Ascending aorta (tissue), 2 donors: ENCODE data around the gene FSTL4. TPM values are rescaled to one million over a fixed set of nuclear protein-coding genes. Genes with fewer than 3 reads are reported as not detected.

ENCODE experiments used
- DNase-seq, 2 donors: peaks; one replicate each; pipeline ENCODE4 v3.0.0-alpha.2; 2019; ENCODE audit warnings: low spot score in 2 of 2
- H3K27ac ChIP-seq, 2 donors: fragments of 200-600 bp; sonication (generic); one replicate each; pipeline ENCODE4 v1.5.1; 2016 to 2017; ENCODE audit warnings: mild to moderate bottlenecking in 1 of 2
- H3K27me3 ChIP-seq: fragments of 200-600 bp; sonication (generic); one replicate; pipeline ENCODE4 v1.5.1; 2017
- H3K36me3 ChIP-seq, 2 donors: fragments of 200-600 bp; sonication (generic); one replicate each; pipeline ENCODE4 v1.5.1; 2016
- H3K4me1 ChIP-seq, 2 donors: fragments of 200-600 bp; sonication (generic); one replicate each; pipeline ENCODE4 v1.5.1; 2016 to 2017; ENCODE audit warnings: mild to moderate bottlenecking in 1 of 2
- H3K4me3 ChIP-seq, 2 donors: fragments of 200-600 bp; sonication (generic); one replicate each; pipeline ENCODE4 v1.5.1; 2016 to 2017; ENCODE audit warnings: mild to moderate bottlenecking in 1 of 2
- H3K9me3 ChIP-seq, 2 donors: fragments of 200-600 bp; sonication (generic); one replicate each; pipeline ENCODE4 v1.5.1; 2016
- intact Hi-C: fragments of 100-400 bp; cut with DNase I; formaldehyde crosslinking; loops from one replicate; pipeline ENCODE4 v1.15.1; 2023
- total RNA-seq: library from RNA; depleted of rRNA; stranded (reverse); fragments of >200 nt; gene quantifications from one replicate; pipeline ENCODE4 v1.1.0, GENCODE V29; 2016
- TF ChIP-seq, protein P1 (sequence below), 3 experiments: fragments of 200-600 bp in 2 of 3; fragments of 450-650 bp in 1 of 3; sonication (generic) in 2 of 3; IDR thresholded peaks; one replicate each; pipeline ENCODE4 v1.5.1; 2016 to 2019; ENCODE audit warnings: antibody characterized with exemption in 3 of 3, mild to moderate bottlenecking in 1 of 3, moderate library complexity in 1 of 3

Gene FSTL4
- total RNA-seq, 1 donor from 2014 or later = 0.11 TPM

- TF ChIP-seq, protein P1, sequence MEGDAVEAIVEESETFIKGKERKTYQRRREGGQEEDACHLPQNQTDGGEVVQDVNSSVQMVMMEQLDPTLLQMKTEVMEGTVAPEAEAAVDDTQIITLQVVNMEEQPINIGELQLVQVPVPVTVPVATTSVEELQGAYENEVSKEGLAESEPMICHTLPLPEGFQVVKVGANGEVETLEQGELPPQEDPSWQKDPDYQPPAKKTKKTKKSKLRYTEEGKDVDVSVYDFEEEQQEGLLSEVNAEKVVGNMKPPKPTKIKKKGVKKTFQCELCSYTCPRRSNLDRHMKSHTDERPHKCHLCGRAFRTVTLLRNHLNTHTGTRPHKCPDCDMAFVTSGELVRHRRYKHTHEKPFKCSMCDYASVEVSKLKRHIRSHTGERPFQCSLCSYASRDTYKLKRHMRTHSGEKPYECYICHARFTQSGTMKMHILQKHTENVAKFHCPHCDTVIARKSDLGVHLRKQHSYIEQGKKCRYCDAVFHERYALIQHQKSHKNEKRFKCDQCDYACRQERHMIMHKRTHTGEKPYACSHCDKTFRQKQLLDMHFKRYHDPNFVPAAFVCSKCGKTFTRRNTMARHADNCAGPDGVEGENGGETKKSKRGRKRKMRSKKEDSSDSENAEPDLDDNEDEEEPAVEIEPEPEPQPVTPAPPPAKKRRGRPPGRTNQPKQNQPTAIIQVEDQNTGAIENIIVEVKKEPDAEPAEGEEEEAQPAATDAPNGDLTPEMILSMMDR (IDR thresholded peaks at IDR 0.05) = no peak
- intact Hi-C loops = no loop called here
- no peaks in the 10 kb centered on the region for H3K36me3 ChIP-seq
- no peaks in the 10 kb centered on the region for H3K4me1 ChIP-seq
- DNase-seq = no peak
- H3K27me3 ChIP-seq = no peaks in the 10 kb centered on the region
- no peaks in the 10 kb centered on the region for H3K9me3 ChIP-seq
- H3K4me3 ChIP-seq = no peak overlapping the region
- no peak overlapping the region for H3K27ac ChIP-seq
These were observed 210.5 kb downstream of the FSTL4 start for GRCh38 chr5:133401731-133402347.

GRCh38 chr5:133400831-133401351 lies 211.4 kb downstream of the FSTL4 start:
- no peak overlapping the region for H3K4me3 ChIP-seq
- no peaks in the 10 kb centered on the region for H3K4me1 ChIP-seq
- no peaks in the 10 kb centered on the region for H3K36me3 ChIP-seq
- no peaks in the 10 kb centered on the region for H3K27me3 ChIP-seq
- TF ChIP-seq, protein P1 (IDR thresholded peaks at IDR 0.05) = no peak
- intact Hi-C loops = no loop called here
- peak in 1 of 2 donors; percentile 39 for DNase-seq
- no peak overlapping the region for H3K27ac ChIP-seq
- no peaks in the 10 kb centered on the region for H3K9me3 ChIP-seq

GRCh38 chr5:133400120-133400519 lies 212.2 kb downstream of the FSTL4 start:
- DNase-seq = no peak
- TF ChIP-seq, protein P1 (IDR thresholded peaks at IDR 0.05) = no peak
- no peaks in the 10 kb centered on the region for H3K4me1 ChIP-seq
- intact Hi-C loops = no loop called here
- no peaks in the 10 kb centered on the region for H3K27me3 ChIP-seq
- H3K27ac ChIP-seq = no peak overlapping the region
- H3K9me3 ChIP-seq = no peaks in the 10 kb centered on the region
- H3K36me3 ChIP-seq = no peaks in the 10 kb centered on the region
- no peak overlapping the region for H3K4me3 ChIP-seq

DNA sequence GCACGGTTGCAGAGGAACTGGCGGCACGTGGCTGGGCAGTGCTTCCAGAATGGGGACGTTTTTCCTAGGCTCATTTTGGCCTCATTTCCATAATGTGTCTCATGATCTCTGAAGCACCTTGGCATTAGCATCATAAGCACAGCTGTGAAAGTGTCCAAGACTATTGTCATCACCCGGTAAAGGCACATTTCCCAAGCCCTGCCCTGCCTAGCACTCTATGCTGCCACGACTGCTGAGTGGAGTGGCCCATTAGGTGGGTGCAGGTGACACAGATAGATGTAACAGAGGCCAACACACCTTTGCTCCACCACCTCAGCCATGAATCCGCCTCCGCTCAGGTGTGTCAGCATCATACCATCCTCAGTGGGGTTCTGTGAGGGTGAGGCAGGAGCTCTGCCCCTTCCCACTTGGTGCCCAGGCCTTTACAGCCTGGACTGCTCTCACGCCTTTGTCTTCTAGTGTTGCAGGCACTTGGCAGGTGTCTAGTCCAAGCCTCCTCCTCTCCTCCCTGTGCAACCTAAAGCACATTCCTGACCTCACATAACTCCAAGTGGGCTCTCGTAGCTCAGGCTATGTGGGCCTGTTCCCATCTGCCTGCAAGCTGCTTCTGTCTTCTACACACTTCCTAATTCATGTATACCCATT lies 213.0 kb downstream of the FSTL4 start:
- no peaks in the 10 kb centered on the region for H3K4me1 ChIP-seq
- no peak overlapping the region for H3K27ac ChIP-seq
- peak in 1 of 2 donors; percentile 27 for DNase-seq
- TF ChIP-seq, protein P1 (IDR thresholded peaks at IDR 0.05) = no peak
- H3K4me3 ChIP-seq = no peak overlapping the region
- H3K36me3 ChIP-seq = no peaks in the 10 kb centered on the region
- intact Hi-C loops = no loop called here
- no peaks in the 10 kb centered on the region for H3K27me3 ChIP-seq
- H3K9me3 ChIP-seq = no peaks in the 10 kb centered on the region

DNA sequence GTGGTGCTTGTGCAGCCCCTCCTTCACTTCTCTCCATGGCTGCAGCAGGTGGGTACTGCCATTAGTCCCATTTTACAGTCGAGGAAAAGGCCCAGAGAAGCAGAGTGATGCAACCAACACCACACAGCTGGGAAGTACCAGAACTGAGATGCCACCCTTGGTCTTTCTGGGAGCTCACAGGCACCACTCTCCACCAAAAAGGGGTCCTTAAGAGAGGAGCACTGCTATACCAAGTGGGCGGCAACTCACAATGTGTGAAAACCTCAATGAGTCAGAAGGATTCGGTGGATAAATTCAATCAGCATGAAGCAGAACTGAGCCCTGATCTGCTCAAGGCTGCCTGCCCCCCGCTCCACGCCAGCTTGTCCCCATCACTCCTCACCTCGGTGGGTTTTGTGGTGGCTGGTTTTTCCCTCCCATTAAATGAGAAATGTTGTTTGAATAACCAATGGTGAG lies 213.7 kb downstream of the FSTL4 start:
- no peak overlapping the region for H3K4me3 ChIP-seq
- H3K9me3 ChIP-seq = no peaks in the 10 kb centered on the region
- peak in 1 of 2 donors; percentile 38 for DNase-seq
- TF ChIP-seq, protein P1 (IDR thresholded peaks at IDR 0.05) = no peak
- no peaks in the 10 kb centered on the region for H3K4me1 ChIP-seq
- intact Hi-C loops = no loop called here
- H3K27me3 ChIP-seq = no peaks in the 10 kb centered on the region
- no peak overlapping the region for H3K27ac ChIP-seq
- no peaks in the 10 kb centered on the region for H3K36me3 ChIP-seq
